ENCODE measurements around the gene ZNF213. TPM values are rescaled to one million over a fixed set of nuclear protein-coding genes. Genes with fewer than 3 reads are reported as not detected.
"Not testable (repeated sequence)": the region's sequence is repeated elsewhere in the genome, so short reads cannot be mapped to it uniquely, and the experiment has no call there.

Gene ZNF213
- total RNA-seq, 1 experiment from 2014 or later: 15.9 TPM

GRCh38 chr16:3179651-3180050 is 44.8 kb downstream of the ZNF213 start:
- BruUV-seq (replicated peaks): no TSS peak
- Histone ChIP-seq H3K27ac (no peak overlapping the region), H3K79me2 (ENCODE audit: low read depth) (no peaks in the 10 kb centered on the region), H3F3A (ENCODE audit: insufficient read depth, low read depth) (peaks cover 32% of the 10 kb centered on the region), H2AFZ (no peak overlapping the region), H3K4me2 (no peak overlapping the region), H3K9me2 (ENCODE audit: insufficient read depth) (no peaks in the 10 kb centered on the region), H3K27me3 (ENCODE audit: insufficient read depth, low read depth) (no peaks in the 10 kb centered on the region), H3K4me3 (no peak overlapping the region), H3K9me3 (ENCODE audit: insufficient read depth, low read depth) (no peaks in the 10 kb centered on the region), H3K4me1 (replicated peaks; ENCODE audit: insufficient read depth) (no peaks in the 10 kb centered on the region; the same call in 1 of the 2 replicates), H4K20me1 (ENCODE audit: insufficient read depth) (no peaks in the 10 kb centered on the region), H3K36me3 (ENCODE audit: low read depth) (no peaks in the 10 kb centered on the region)
- intact Hi-C loops (cut with micrococcal nuclease; ENCODE audit: unreplicated experiment): loop anchor here (10.0 kb wide), 1 partner anchor 325 kb away; the partner anchor contains the start of gene CLUAP1
- no peak for DNase-seq
- TF ChIP-seq CTCF (conservative IDR thresholded peaks at IDR 0.05): no peak
- no peak for TF ChIP-seq EZH2 (IDR thresholded peaks at IDR 0.05; ENCODE audit: low read depth)
- ChIA-PET CTCF (interaction anchor here (0.6 kb wide), 1 partner anchor 21 kb away, joined by 6 read pairs; no protein-coding TSS in a partner anchor), POLR2A (ENCODE audit: unreplicated experiment) (interaction anchor here (0.6 kb wide), 1 partner anchor 214 kb away, joined by 4 read pairs; no protein-coding TSS in a partner anchor)

GRCh38 chr16:3180445-3180878 is 45.6 kb downstream of the ZNF213 start:
- intact Hi-C loops (cut with micrococcal nuclease; ENCODE audit: unreplicated experiment): loop anchor here (10.0 kb wide), 1 partner anchor 324 kb away; the partner anchor contains the start of gene CLUAP1

GRCh38 chr16:3182293-3182607 is 47.4 kb downstream of the ZNF213 start:
- DNase-seq; H3K27ac ChIP-seq; H3K9me2 ChIP-seq (ENCODE audit: insufficient read depth); H3K79me2 ChIP-seq (ENCODE audit: low read depth); BruUV-seq (replicated peaks); H4K20me1 ChIP-seq (ENCODE audit: insufficient read depth); H3K4me1 ChIP-seq (replicated peaks; ENCODE audit: insufficient read depth); H3K36me3 ChIP-seq (ENCODE audit: low read depth); H3K27me3 ChIP-seq (ENCODE audit: insufficient read depth, low read depth); H3K9me3 ChIP-seq (ENCODE audit: insufficient read depth, low read depth); POLR2A ChIA-PET (ENCODE audit: unreplicated experiment): not testable (repeated sequence)
- CTCF ChIA-PET: interaction anchor here (0.6 kb wide), 2 partner anchors 385 to 1315 kb away, joined by 3 to 6 read pairs; no protein-coding TSS in a partner anchor
- H2AFZ ChIP-seq: peak overlapping the region; percentile 95; the same call in 1 of the 2 replicates
- H3K4me2 ChIP-seq: peak overlapping the region; percentile 76
- peak overlapping the region; percentile 71; the same call in 1 of the 2 replicates for H3K4me3 ChIP-seq
- H3F3A ChIP-seq (ENCODE audit: insufficient read depth, low read depth): peaks cover 37% of the 10 kb centered on the region
- intact Hi-C loops (cut with micrococcal nuclease; ENCODE audit: unreplicated experiment): loop anchor here (10.0 kb wide), 1 partner anchor 323 kb away; the partner anchor contains the start of gene CLUAP1

More at GRCh38 chr16:3180445-3180878, 45.6 kb downstream of the ZNF213 start:
- no TSS peak for BruUV-seq (replicated peaks)
- peaks cover 30% of the 10 kb centered on the region for H3F3A ChIP-seq (ENCODE audit: insufficient read depth, low read depth)
- no peak overlapping the region for H3K4me3 ChIP-seq
- no peak overlapping the region for H3K4me2 ChIP-seq
- no peak for DNase-seq
- no peaks in the 10 kb centered on the region for H3K27me3 ChIP-seq (ENCODE audit: insufficient read depth, low read depth)
- H3K27ac ChIP-seq: no peak overlapping the region
- H3K9me3 ChIP-seq (ENCODE audit: insufficient read depth, low read depth): no peaks in the 10 kb centered on the region
- no peaks in the 10 kb centered on the region for H4K20me1 ChIP-seq (ENCODE audit: insufficient read depth)
- H2AFZ ChIP-seq: no peak overlapping the region
- ChIA-PET CTCF (no interaction called here), POLR2A (ENCODE audit: unreplicated experiment) (no interaction called here)
- no peaks in the 10 kb centered on the region for H3K79me2 ChIP-seq (ENCODE audit: low read depth)
- H3K9me2 ChIP-seq (ENCODE audit: insufficient read depth): no peaks in the 10 kb centered on the region
- no peaks in the 10 kb centered on the region for H3K36me3 ChIP-seq (ENCODE audit: low read depth)
- no peaks in the 10 kb centered on the region for H3K4me1 ChIP-seq (replicated peaks; ENCODE audit: insufficient read depth)
- TF ChIP-seq EZH2 (IDR thresholded peaks at IDR 0.05; ENCODE audit: low read depth): no peak
- TF ChIP-seq CTCF (conservative IDR thresholded peaks at IDR 0.05): no peak
